IPS-15b (cell line): Measurements from ENCODE around the gene MAMDC2.

Source experiments
- H3K27me3 ChIP-seq: one replicate; pipeline ENCODE4 v1.6.1; 2013; ENCODE audit warnings: low read length; ENCODE audit not compliant: control insufficient read depth, insufficient read depth
- H3K36me3 ChIP-seq: one replicate; pipeline ENCODE4 v1.6.1; 2013; ENCODE audit warnings: low read length; ENCODE audit not compliant: control insufficient read depth, insufficient read depth
- H3K4me1 ChIP-seq: one replicate; pipeline ENCODE4 v1.6.1; 2013; ENCODE audit warnings: mild to moderate bottlenecking, low read length; ENCODE audit not compliant: control insufficient read depth, insufficient read depth
- H3K4me3 ChIP-seq: one replicate; pipeline ENCODE4 v1.5.1; 2013; ENCODE audit warnings: low read depth, low read length
- H3K9ac ChIP-seq: one replicate; pipeline ENCODE4 v1.6.1; 2013; ENCODE audit warnings: low read depth, mild to moderate bottlenecking, low read length
- H3K9me3 ChIP-seq: one replicate; pipeline ENCODE4 v1.6.1; 2013; ENCODE audit warnings: mild to moderate bottlenecking, low read length; ENCODE audit not compliant: control insufficient read depth, insufficient read depth

The MAMDC2 gene

GRCh38 chr9:70260606-70261005 lies 217.0 kb downstream of the MAMDC2 start:
- H3K4me1 ChIP-seq: peaks cover 10% of the 10 kb centered on the region
- no peaks in the 10 kb centered on the region for H3K9me3 ChIP-seq
- no peak overlapping the region for H3K9ac ChIP-seq
- H3K36me3 ChIP-seq: peaks cover 6% of the 10 kb centered on the region
- no peaks in the 10 kb centered on the region for H3K27me3 ChIP-seq
- peak overlapping the region; percentile 95 for H3K4me3 ChIP-seq

GRCh38 chr9:70261131-70261870 lies 217.7 kb downstream of the MAMDC2 start:
- H3K9me3 ChIP-seq: no peaks in the 10 kb centered on the region
- H3K4me3 ChIP-seq: no peak overlapping the region
- H3K9ac ChIP-seq: no peak overlapping the region
- H3K27me3 ChIP-seq: no peaks in the 10 kb centered on the region
- peaks cover 10% of the 10 kb centered on the region for H3K4me1 ChIP-seq
- peaks cover 6% of the 10 kb centered on the region for H3K36me3 ChIP-seq

- H3K9ac ChIP-seq: no peak overlapping the region
- H3K4me3 ChIP-seq: no peak overlapping the region
- peaks cover 9% of the 10 kb centered on the region for H3K4me1 ChIP-seq
- peaks cover 6% of the 10 kb centered on the region for H3K36me3 ChIP-seq
- no peaks in the 10 kb centered on the region for H3K9me3 ChIP-seq
- H3K27me3 ChIP-seq: no peaks in the 10 kb centered on the region
These were observed 218.7 kb downstream of the MAMDC2 start for GRCh38 chr9:70262366-70262765.

- H3K36me3 ChIP-seq: peaks cover 6% of the 10 kb centered on the region
- H3K9ac ChIP-seq: no peak overlapping the region
- H3K27me3 ChIP-seq: no peaks in the 10 kb centered on the region
- no peaks in the 10 kb centered on the region for H3K9me3 ChIP-seq
- H3K4me1 ChIP-seq: peaks cover 3% of the 10 kb centered on the region
- no peak overlapping the region for H3K4me3 ChIP-seq
These were observed 219.3 kb downstream of the MAMDC2 start for GRCh38 chr9:70262948-70263347.

GRCh38 chr9:70263421-70263820 lies 219.8 kb downstream of the MAMDC2 start:
- no peak overlapping the region for H3K4me3 ChIP-seq
- no peak overlapping the region for H3K9ac ChIP-seq
- no peaks in the 10 kb centered on the region for H3K4me1 ChIP-seq
- peaks cover 6% of the 10 kb centered on the region for H3K36me3 ChIP-seq
- H3K27me3 ChIP-seq: no peaks in the 10 kb centered on the region
- H3K9me3 ChIP-seq: no peaks in the 10 kb centered on the region
